22Rv1 (cell line): ENCODE data around the gene SYNCRIP.

ENCODE experiments used
- H3K27ac ChIP-seq: fragments of 450-650 bp; 2 replicates; pipeline ENCODE4 v1.5.1; 2017
- ZFX ChIP-seq: fragments of 450-650 bp; IDR thresholded peaks from 2 replicates; pipeline ENCODE4 v1.6.1; 2017; ENCODE audit warnings: antibody characterized with exemption, borderline replicate concordance
- TF ChIP-seq, protein P1 (sequence below): fragments of 450-650 bp; IDR thresholded peaks from 2 replicates; pipeline ENCODE4 v1.5.1; 2017; ENCODE audit warnings: mild to moderate bottlenecking

Gene SYNCRIP

GRCh38 chr6:85675030-85675819, 32.5 kb upstream of the SYNCRIP start:
- H3K27ac ChIP-seq, result peak overlapping the region; percentile 98
- TF ChIP-seq, protein P1, sequence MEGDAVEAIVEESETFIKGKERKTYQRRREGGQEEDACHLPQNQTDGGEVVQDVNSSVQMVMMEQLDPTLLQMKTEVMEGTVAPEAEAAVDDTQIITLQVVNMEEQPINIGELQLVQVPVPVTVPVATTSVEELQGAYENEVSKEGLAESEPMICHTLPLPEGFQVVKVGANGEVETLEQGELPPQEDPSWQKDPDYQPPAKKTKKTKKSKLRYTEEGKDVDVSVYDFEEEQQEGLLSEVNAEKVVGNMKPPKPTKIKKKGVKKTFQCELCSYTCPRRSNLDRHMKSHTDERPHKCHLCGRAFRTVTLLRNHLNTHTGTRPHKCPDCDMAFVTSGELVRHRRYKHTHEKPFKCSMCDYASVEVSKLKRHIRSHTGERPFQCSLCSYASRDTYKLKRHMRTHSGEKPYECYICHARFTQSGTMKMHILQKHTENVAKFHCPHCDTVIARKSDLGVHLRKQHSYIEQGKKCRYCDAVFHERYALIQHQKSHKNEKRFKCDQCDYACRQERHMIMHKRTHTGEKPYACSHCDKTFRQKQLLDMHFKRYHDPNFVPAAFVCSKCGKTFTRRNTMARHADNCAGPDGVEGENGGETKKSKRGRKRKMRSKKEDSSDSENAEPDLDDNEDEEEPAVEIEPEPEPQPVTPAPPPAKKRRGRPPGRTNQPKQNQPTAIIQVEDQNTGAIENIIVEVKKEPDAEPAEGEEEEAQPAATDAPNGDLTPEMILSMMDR, result no peak
- TF ChIP-seq ZFX, result no peak

DNA sequence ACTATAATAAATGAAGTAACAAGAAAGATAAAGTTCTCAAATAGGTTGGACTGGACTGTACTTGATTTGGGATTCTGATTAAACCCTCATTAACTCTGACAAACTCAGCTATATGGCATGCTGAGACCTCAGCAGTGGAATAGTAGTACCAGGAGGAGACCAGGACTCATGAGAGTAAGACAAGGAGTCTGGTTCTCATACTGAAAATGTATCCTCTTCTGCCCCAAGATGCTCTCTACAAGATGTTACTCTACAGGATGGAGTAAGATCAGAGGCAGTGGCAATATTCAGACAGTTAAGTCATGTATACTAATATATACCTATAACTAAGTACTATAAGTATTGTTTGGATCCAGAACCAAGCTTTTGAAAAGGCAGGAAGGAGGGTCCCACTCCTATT, 31.9 kb upstream of the SYNCRIP start:
- TF ChIP-seq, protein P1, result no peak
- TF ChIP-seq ZFX, result no peak
- H3K27ac ChIP-seq, result peak overlapping the region; percentile 98

DNA sequence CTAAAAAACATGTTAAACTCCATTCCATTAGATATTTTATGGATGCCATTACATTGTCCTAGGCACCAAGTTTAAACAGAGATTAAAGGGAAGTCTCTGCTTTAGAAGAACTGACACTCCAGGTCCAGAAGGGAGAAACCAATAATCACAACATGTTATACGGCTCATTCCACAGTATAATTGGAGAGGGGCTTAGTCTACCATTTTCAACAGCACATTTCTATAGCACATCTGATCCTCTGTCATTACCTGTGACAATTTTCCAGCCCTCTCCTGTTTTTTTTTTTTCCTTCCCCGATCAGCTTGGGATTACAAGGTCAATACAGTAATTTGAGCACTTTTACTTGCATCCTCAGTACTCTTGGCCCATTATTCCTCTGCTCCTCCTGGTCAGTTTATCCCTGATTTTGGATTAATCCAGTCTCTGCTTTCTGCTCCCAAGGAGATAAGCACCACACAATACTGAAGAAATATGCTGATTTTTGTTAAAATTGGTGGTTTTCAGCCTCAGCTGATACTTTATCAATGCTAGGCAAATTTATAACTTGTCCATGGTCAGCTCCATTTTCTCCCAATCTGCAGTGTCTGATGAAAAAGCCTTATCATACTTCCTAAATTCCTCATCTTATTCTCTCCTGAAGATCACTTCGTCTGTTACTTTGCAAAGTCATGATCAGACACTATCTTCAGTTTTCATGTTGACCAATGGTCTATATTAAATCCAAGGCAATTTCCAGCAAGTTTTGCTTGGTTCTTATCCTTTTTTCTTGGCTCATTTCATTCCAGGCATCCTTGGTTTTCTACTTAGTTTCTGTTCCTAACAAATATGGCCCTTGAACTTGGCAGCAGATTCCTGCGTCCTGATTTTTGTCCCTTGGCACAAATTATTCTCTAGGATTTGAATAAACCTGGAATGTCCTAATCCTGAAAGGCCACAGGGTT, 30.8 kb upstream of the SYNCRIP start:
- no peak for TF ChIP-seq ZFX
- TF ChIP-seq, protein P1, result no peak
- H3K27ac ChIP-seq, result peak overlapping the region; percentile 98

DNA sequence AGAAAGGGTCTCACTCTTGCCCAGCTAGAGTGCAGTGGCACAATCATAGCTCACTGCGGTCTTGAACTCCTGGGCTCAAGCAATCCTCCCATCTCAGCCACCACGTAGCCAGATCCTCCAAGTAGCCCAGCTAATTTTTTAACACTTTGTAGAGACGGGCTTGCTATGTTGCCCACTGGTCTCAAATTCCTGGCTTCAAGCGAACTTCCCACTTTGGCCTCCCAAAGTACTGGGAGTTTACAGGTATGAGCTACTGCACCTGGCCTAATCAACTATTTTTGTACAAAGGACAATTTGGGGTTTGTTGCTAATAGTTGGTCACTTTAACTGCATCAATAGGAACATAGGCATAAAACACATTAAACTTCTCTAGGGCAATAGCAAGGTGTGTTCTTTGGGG, 29.9 kb upstream of the SYNCRIP start:
- peak overlapping the region; percentile 98; the same call in 1 of the 2 replicates for H3K27ac ChIP-seq
- no peak for TF ChIP-seq ZFX
- TF ChIP-seq, protein P1, result no peak

DNA sequence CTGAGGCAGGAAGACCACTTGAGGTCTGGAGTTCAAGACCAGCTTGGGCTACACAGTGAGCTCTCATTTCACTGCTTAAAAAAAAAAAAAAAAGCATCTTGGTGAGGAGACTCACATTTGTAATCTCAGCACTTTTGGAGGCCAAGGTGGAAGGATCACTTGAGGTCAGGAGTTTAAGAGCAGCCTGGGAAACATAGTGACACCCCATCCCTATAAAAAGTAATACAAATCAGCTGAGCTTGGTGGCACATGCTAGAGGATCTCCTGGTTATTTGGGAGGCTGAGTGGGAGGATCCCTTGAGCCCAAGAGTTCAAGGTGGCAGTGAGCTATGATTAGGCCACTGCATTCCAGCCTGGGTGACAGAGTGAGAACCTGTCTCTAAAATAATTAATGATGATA, 29.4 kb upstream of the SYNCRIP start:
- no peak overlapping the region for H3K27ac ChIP-seq

GRCh38 chr6:85670573-85670972, 27.9 kb upstream of the SYNCRIP start:
- no peak overlapping the region for H3K27ac ChIP-seq
- TF ChIP-seq ZFX, result no peak
- TF ChIP-seq, protein P1, result no peak

More for the DNA sequence above, 29.4 kb upstream of the SYNCRIP start:
- TF ChIP-seq, protein P1, result no peak
- TF ChIP-seq ZFX, result no peak
